Stimulated activated CD8-positive, alpha-beta memory T cell treated with anti-CD3 and anti-CD28 coated beads, Interleukin-12 subunit alpha, Interleukin-12 subunit beta, amount 100 ng/mL, for 1 hour (primary cell): ENCODE measurements around the gene ZNF789.

Experiments used
- DNase-seq: peaks from one replicate; pipeline ENCODE4 v3.0.0-alpha.2; 2020; ENCODE audit warnings: low read depth

ZNF789 gene

DNA sequence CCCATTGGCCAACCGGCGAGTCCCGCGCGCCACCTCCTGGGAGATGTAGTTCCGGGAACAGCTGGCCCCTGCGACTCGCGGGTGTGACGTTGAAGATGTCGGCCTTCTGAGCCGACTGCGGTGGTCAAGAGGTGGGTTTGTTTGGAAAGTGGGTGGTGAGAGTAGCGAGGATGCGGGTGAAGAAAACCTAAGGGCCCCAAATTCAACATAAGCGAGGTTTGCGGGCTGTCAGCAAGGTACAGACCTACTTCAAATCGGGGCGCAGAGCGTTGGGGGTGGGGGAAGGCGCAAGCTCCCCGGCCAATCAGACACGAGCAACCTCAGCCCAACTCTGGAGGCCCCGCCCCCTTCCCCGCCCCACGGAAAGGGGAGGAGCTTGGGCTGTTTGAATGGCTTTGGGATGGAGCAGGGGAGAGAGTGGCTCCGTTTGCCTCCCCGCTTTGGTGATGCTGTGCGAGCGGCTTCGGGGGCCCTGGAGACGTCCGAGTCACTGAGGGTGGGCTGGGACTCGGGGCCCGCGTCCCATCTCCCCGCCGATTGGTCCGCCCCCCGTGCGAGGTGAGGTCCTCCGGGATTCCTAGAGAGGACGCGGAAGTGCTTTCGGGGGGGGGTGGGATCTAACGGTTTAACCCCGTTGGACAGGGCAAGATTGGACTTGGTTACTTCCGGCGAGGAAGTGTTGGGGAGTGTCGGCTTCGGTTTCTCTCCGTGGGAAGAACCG, 32.1 kb downstream of the ZNF789 start, which contains the start of gene ZKSCAN5:
ZKSCAN5 (plus strand) TSS at position 60 of the 721 bp plus-strand sequence. CDS start 1,383 bp downstream, outside the sequence.
- DNase-seq = peak; percentile 93

- DNase-seq = no peak
Measured at GRCh38 chr7:99505324-99505662, 32.6 kb downstream of the ZNF789 start.

DNA sequence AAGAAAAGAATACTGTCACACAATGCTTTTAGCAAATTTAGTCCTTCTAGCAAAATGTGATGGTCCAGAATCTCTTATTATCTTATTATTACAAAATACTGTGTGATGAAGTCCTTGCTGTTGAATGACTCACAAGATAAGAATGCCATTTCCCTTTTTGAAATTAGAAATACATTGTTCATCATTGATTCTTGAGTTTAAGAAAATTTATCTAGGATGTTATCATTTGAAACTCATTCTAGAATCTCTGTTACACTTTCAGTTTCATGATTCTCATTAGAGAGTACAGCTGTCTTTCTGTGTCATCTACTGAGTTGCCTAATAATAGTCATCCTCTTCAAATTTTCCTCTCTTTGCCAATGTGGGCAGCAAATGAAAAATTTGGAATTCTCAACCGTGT, 41.4 kb downstream of the ZNF789 start:
- no peak for DNase-seq

- no peak for DNase-seq
Measured at GRCh38 chr7:99521399-99521798, 48.7 kb downstream of the ZNF789 start.

GRCh38 chr7:99525713-99526440, 53.2 kb downstream of the ZNF789 start:
- no peak for DNase-seq

DNA sequence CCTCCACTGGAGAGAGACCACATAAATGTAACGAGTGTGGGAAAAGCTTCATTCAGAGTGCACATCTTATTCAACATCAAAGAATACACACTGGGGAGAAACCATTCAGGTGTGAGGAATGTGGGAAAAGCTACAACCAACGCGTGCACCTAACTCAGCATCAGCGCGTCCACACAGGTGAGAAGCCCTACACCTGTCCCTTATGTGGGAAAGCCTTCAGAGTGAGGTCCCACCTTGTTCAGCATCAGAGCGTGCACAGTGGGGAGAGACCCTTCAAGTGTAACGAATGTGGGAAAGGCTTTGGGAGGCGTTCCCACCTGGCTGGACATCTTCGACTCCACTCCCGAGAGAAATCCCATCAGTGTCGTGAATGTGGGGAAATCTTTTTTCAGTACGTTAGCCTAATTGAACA, 58.7 kb downstream of the ZNF789 start:
- no peak for DNase-seq

DNA sequence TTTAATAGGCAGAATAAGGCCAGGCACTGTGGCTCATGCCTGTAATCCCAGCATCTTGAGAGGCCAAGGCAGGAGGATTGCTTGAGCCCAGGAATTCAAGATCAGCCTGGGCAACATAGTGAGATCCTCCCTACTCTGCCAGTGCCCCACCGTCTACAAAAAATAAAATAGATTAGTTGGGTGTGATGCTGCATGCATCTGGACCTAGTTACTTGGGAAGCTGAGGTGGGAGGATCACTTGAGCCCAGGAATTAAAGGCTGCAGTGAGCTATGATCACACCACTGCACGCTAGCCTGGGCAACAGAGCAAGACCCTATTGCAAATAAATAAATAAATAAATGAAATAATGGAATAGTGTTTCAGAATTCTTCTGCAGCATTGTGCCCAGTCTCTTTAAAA, 63.0 kb downstream of the ZNF789 start:
- DNase-seq = no peak
